ENCODE results near the gene GEMIN7.

GEMIN7 gene

DNA sequence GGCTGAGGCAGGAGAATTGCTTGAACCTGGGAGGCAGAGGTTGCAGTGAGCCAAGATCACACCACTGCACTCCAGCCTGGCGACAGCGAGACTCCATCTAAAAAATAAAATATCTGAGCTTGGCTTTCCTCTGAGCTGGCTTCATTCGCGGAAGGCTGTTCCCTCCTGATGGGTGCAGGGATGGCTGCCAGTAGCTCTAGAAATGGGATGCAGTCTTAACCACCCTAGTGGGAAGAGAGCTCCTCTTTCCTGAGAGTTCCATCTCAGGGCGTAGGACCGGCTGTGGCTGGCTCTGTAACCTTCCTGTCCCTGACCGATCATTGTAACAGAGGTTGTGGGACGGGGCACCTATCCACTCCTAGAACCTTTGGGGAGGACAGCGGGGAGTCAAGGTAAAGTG is 46.3 kb downstream of the GEMIN7 start:
- no peaks in the 10 kb centered on the region for H3K9me3 ChIP-seq (ENCODE audit: low read length)
- H3K4me1 ChIP-seq (ENCODE audit: insufficient read depth, low read length) = no peaks in the 10 kb centered on the region
- no peak overlapping the region for H3K4me3 ChIP-seq (ENCODE audit: low read length)
- no peaks in the 10 kb centered on the region for H3K27me3 ChIP-seq (ENCODE audit: insufficient read depth, low read length)
- H2AFZ ChIP-seq (ENCODE audit: low read depth, low read length) = no peak overlapping the region
- no peaks in the 10 kb centered on the region for H3K36me3 ChIP-seq (ENCODE audit: insufficient read depth, low read length)

DNA sequence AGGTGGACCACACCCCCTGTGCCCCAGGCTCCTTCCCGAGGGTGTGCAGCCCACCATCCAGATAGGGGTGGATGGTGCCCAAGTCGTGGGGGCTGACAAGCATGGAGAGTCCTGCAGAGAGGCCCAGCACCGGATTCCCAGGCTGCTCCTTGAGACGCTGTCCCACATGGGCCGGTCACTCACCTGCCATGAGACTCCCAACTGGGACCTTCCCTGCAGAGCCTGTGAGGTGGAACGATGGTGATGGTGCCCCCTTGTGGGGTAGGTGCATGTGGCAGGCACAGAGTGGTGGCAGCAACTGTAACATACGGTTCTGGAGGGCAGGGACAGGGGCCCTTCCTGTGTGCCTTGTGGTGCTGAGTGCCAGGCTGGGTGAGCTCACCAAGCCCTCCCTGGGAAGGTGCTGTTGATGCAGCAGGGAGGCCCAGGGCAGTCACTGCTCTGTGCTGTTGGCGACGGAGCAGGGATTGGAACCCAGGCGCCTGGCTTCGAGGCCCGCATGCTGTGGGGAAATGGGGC is 47.0 kb downstream of the GEMIN7 start:
- no peak overlapping the region for H2AFZ ChIP-seq (ENCODE audit: low read depth, low read length)
- H3K4me3 ChIP-seq (ENCODE audit: low read length) = no peak overlapping the region
- no peaks in the 10 kb centered on the region for H3K4me1 ChIP-seq (ENCODE audit: insufficient read depth, low read length)
- no peaks in the 10 kb centered on the region for H3K9me3 ChIP-seq (ENCODE audit: low read length)
- no peaks in the 10 kb centered on the region for H3K27me3 ChIP-seq (ENCODE audit: insufficient read depth, low read length)
- H3K36me3 ChIP-seq (ENCODE audit: insufficient read depth, low read length) = no peaks in the 10 kb centered on the region

DNA sequence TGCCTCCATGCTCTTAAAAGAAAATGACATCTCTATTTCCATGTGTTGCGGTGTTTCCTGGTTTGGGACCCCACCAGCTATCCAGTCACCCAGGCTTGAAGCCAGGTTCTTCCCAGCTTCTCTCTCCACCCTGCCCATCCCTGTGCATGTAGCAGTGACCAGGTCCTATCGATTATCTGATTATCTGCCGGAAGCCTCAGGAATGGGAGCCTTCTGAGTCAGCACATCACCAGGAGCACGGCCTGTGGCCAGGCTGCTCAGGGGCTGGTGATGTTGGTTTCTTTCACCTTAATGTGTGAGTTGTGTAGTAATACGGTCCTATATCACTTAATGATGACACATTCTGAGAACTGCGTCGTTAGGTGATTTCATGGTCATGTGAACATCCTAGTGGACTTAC is 47.6 kb downstream of the GEMIN7 start:
- H3K4me1 ChIP-seq (ENCODE audit: insufficient read depth, low read length) = no peaks in the 10 kb centered on the region

DNA sequence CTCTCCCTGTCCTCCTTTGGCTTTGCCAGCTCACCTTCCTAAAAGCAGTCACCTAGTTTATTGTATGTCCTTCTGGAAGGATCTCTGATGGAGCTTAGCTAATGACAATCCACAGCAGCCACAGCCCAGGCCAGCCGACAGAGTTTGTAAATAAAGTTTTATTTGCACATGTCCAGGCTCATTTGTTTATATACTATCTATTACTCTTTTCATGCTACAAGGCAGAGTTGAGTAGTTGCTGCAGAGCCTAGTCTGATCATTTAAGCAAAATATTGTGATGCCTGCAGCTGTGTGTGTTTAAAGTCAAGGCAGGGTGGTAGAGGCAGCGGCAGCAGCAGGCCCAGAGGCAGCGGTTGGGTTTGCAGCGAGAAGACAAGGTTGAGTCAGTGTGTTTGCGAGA is 49.1 kb downstream of the GEMIN7 start:
- Histone ChIP-seq H3K27me3 (ENCODE audit: insufficient read depth, low read length) (no peaks in the 10 kb centered on the region), H3K36me3 (ENCODE audit: insufficient read depth, low read length) (no peaks in the 10 kb centered on the region), H3K4me1 (ENCODE audit: insufficient read depth, low read length) (no peaks in the 10 kb centered on the region), H3K4me3 (ENCODE audit: low read length) (no peak overlapping the region), H2AFZ (ENCODE audit: low read depth, low read length) (no peak overlapping the region), H3K9me3 (ENCODE audit: low read length) (no peaks in the 10 kb centered on the region)

More for the DNA sequence above, 47.6 kb downstream of the GEMIN7 start:
- Histone ChIP-seq H3K4me3 (ENCODE audit: low read length) (no peak overlapping the region), H3K9me3 (ENCODE audit: low read length) (no peaks in the 10 kb centered on the region), H2AFZ (ENCODE audit: low read depth, low read length) (no peak overlapping the region), H3K36me3 (ENCODE audit: insufficient read depth, low read length) (no peaks in the 10 kb centered on the region), H3K27me3 (ENCODE audit: insufficient read depth, low read length) (no peaks in the 10 kb centered on the region)

DNA sequence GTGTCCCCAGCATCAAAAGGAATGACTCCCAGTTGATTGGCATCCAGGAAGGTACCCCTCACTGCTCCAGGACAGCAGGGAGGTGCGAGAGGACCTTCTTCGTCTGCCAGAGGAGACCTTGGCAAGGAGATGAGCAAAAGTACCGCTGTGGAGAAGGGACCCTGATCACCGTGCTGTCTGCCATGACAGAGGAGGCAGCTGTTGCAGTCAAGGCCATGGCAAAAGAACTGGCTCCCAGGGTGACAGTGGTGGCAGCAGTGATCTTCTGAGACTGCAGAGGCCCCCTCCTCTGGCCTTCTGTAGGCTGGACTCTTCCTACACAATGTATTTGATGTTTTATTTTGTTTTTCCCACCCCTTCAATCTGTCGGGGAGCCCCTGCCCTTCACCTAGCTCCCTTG is 49.7 kb downstream of the GEMIN7 start:
- no peaks in the 10 kb centered on the region for H3K27me3 ChIP-seq (ENCODE audit: insufficient read depth, low read length)
- no peaks in the 10 kb centered on the region for H3K36me3 ChIP-seq (ENCODE audit: insufficient read depth, low read length)
- H3K4me3 ChIP-seq (ENCODE audit: low read length) = no peak overlapping the region
- H2AFZ ChIP-seq (ENCODE audit: low read depth, low read length) = no peak overlapping the region
- no peaks in the 10 kb centered on the region for H3K9me3 ChIP-seq (ENCODE audit: low read length)
- no peaks in the 10 kb centered on the region for H3K4me1 ChIP-seq (ENCODE audit: insufficient read depth, low read length)

DNA sequence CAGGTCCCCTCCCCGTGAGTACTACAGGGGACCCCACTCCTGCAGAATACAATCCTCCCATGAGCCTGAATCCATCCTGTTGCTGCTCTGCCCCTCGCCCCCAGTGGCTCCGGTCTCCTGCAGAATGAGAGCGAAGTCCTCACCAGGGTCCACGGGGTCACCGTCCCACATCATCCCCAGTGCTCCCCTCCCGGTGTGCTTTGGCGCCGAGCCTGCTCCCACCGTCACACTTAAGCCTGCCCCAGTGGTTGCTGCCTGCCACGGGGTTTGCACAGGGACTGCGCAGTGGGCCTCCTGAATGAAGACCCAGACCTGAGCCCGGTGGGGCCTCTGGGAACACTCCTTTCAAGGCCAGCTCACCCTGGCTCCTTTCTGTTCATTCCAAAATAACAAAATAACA is 51.2 kb downstream of the GEMIN7 start:
- Histone ChIP-seq H3K36me3 (ENCODE audit: insufficient read depth, low read length) (no peaks in the 10 kb centered on the region), H3K4me3 (ENCODE audit: low read length) (no peak overlapping the region), H3K27me3 (ENCODE audit: insufficient read depth, low read length) (no peaks in the 10 kb centered on the region), H2AFZ (ENCODE audit: low read depth, low read length) (no peak overlapping the region), H3K4me1 (ENCODE audit: insufficient read depth, low read length) (no peaks in the 10 kb centered on the region), H3K9me3 (ENCODE audit: low read length) (no peaks in the 10 kb centered on the region)

DNA sequence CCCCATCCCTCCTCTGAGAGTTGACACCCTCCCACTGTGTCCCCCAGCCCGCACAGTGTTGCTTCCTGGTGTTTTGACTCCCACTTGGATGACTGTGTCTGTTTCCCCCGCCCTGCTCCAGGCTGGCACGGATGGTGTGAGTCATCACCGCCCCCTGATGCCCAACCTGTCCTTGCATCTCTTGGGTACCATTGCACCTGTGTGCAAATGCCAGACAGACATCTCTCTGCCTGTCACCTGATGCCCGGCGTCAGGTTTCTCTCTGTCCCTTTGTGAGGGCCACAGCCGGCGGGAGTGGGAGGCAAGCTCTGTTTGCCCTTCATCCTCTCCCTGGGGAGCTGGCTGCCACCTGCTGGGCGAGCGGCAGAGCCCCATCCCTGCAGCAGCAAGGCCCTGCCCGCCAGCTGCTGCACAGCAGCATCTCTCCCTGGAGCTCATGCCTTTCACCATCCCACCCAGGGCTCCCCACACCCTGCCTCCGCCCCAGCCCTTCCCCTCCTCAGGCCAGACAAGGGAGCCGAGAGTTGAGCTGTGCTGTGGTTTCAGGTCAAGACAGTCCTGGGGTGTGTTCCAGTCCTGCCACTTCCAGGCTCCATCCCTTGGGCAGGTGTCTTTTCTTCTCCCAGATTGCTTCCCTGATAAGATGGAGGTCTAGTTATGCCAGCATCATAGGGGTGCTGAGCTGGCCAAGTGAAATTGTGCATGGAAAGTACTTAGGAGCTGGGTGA is 52.0 kb downstream of the GEMIN7 start:
- Histone ChIP-seq H3K4me1 (ENCODE audit: insufficient read depth, low read length) (peaks cover 3% of the 10 kb centered on the region), H3K27me3 (ENCODE audit: insufficient read depth, low read length) (no peaks in the 10 kb centered on the region), H3K36me3 (ENCODE audit: insufficient read depth, low read length) (no peaks in the 10 kb centered on the region), H3K4me3 (ENCODE audit: low read length) (no peak overlapping the region), H3K9me3 (ENCODE audit: low read length) (no peaks in the 10 kb centered on the region), H2AFZ (ENCODE audit: low read depth, low read length) (no peak overlapping the region)

DNA sequence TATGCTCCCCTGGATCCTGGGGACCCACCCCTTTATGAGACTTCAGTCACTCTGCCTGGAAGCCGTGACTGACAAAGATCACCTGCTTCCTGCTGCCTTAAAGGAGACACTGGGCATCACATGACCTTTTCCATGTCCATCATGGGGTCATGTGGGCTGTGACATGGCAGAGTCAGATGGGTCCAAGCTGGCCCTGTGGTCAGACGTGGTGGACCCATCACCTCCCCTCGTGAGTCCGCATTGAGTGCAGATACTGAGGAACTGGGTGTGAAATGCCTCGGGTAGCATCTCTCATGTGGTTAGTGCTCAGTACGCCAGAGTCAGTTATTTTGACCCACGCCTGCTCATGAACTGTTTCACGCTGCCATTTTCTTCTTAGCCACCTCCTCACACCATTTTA is 54.6 kb downstream of the GEMIN7 start:
- Histone ChIP-seq H3K9me3 (ENCODE audit: low read length) (no peaks in the 10 kb centered on the region), H3K36me3 (ENCODE audit: insufficient read depth, low read length) (no peaks in the 10 kb centered on the region), H3K4me1 (ENCODE audit: insufficient read depth, low read length) (peaks cover 17% of the 10 kb centered on the region), H3K4me3 (ENCODE audit: low read length) (no peak overlapping the region), H3K27me3 (ENCODE audit: insufficient read depth, low read length) (no peaks in the 10 kb centered on the region), H2AFZ (ENCODE audit: low read depth, low read length) (no peak overlapping the region)

DNA sequence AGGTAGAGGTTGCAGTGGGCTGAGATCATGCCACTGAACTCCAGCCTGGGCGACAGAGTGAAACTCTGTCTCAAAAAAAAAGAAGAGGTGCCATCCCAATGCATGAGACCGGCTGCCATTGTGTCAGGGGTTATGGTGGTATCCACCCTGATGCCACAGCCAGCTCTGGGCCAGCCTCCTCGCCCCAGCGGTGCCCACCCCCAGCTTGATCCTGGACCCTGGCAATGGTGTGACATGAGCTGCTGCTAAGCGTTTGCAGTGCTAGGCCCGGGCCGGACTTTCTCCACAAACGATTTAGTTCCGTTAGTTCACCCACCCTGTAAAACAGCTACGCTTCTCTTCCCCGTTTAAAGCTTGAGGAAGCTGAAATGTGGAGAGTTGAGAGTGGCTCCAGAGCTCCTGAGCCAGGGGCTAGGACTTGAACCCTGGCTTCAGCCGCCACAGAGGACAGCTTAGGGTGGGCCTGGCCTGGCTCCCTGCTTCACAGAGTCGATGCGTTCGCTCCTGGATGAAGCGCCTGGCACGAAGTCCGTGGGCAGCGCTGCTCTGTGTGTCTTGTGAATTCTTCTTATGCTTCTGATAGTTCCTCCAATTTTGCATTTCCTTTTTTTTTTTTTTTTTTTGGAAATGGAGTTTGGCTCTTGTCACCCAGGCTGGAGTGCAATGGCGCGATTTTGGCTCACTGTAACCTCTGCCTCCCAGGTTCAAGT is 56.3 kb downstream of the GEMIN7 start:
- H3K9me3 ChIP-seq (ENCODE audit: low read length) = no peaks in the 10 kb centered on the region
- no peaks in the 10 kb centered on the region for H3K36me3 ChIP-seq (ENCODE audit: insufficient read depth, low read length)
- no peak overlapping the region for H2AFZ ChIP-seq (ENCODE audit: low read depth, low read length)
- H3K27me3 ChIP-seq (ENCODE audit: insufficient read depth, low read length) = no peaks in the 10 kb centered on the region
- H3K4me1 ChIP-seq (ENCODE audit: insufficient read depth, low read length) = peaks cover 17% of the 10 kb centered on the region
- H3K4me3 ChIP-seq (ENCODE audit: low read length) = no peak overlapping the region

DNA sequence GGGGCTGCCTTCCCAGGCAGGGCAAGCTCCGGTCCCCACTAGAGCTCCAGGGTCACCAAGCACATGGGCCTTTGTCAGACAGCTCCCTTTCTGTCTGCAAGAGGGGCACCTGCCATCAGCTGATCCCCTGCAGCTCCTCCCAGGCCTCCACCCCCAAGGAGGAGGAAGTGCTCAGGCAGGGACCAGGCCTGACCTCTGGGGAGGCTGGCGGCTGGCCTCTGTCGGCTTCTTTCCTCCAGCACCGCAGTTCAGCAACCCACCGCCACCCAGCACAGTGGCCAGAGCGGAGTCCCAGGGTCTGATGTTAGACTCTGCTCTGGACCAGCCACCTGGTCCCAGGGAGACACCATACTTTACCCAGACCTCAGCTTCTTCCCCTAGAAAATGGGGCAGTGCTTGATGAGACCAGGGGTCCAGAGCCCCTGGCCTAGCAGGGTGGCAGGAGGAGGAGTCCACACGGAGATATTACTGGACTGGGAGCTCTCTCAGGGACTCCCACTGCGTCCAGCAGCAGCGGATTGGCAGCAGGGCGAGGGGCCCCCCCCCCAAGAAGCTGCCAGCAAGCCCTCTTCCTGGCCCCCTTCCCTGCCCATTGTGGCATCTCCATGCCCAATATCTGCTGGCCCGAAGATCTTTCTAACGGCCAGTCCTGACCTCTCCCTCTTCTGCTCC is 57.6 kb downstream of the GEMIN7 start:
- Histone ChIP-seq H3K4me3 (ENCODE audit: low read length) (no peak overlapping the region), H2AFZ (ENCODE audit: low read depth, low read length) (no peak overlapping the region), H3K36me3 (ENCODE audit: insufficient read depth, low read length) (peaks cover 10% of the 10 kb centered on the region), H3K9me3 (ENCODE audit: low read length) (no peaks in the 10 kb centered on the region), H3K27me3 (ENCODE audit: insufficient read depth, low read length) (no peaks in the 10 kb centered on the region), H3K4me1 (ENCODE audit: insufficient read depth, low read length) (peaks cover 17% of the 10 kb centered on the region)

DNA sequence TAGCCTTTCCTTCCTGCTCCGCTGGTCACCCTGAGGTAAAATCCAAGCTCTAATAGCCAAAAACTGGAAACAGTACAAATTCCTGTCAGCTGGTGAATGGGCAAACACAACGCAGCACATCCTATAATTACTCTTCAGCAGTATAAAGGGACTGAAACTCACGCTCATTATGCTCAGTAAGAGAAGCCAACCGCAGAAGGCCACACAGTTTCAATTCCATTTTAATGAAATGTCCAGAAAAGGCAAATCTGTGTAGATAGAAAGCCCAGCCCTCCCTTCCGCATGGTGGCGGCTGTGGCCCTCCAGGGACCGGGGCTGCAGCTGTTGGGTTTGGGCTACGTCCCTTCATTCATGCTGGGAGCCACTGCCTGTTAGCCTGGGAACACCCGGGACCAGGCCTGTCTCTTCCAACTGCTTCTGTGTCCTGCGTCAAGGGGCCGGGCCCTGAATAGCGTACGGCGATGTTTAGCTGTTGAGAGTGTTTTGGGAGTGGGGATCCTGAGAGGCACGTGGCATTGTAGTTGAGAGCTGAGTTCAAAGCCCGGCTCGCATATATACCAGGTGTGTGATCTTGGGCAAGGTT is 58.2 kb downstream of the GEMIN7 start:
- Histone ChIP-seq H3K4me3 (ENCODE audit: low read length) (no peak overlapping the region), H2AFZ (ENCODE audit: low read depth, low read length) (no peak overlapping the region)

DNA sequence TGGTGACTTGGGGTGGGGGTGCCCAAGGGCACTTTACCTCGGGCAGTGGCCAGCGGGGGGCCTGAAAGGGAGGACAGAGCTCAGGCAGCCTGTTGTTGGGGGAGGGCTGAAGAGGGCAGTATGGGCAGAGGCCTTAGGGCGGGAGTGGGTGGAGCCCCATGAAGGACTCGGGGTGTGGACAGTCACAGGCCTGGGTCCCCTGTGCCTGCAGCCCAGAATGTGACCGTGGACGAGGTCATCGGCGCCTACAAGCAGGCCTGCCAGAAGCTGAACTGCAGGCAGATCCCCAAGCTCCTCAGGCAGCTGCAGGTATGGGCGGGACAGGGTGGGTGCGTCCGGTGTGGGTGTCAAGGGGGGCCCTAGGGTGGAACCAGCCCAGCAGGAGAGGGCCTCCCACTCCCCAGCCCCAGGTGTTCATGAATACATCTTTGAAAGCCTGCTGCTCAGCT is 59.3 kb downstream of the GEMIN7 start:
- H3K36me3 ChIP-seq (ENCODE audit: insufficient read depth, low read length) = peaks cover 27% of the 10 kb centered on the region

More for the DNA sequence above, 58.2 kb downstream of the GEMIN7 start:
- Histone ChIP-seq H3K4me1 (ENCODE audit: insufficient read depth, low read length) (peaks cover 17% of the 10 kb centered on the region), H3K27me3 (ENCODE audit: insufficient read depth, low read length) (no peaks in the 10 kb centered on the region), H3K36me3 (ENCODE audit: insufficient read depth, low read length) (peaks cover 16% of the 10 kb centered on the region), H3K9me3 (ENCODE audit: low read length) (no peaks in the 10 kb centered on the region)

More for the DNA sequence above, 59.3 kb downstream of the GEMIN7 start:
- H3K9me3 ChIP-seq (ENCODE audit: low read length) = no peaks in the 10 kb centered on the region
- H3K4me3 ChIP-seq (ENCODE audit: low read length) = no peak overlapping the region
- H3K27me3 ChIP-seq (ENCODE audit: insufficient read depth, low read length) = no peaks in the 10 kb centered on the region
- peaks cover 17% of the 10 kb centered on the region for H3K4me1 ChIP-seq (ENCODE audit: insufficient read depth, low read length)
- no peak overlapping the region for H2AFZ ChIP-seq (ENCODE audit: low read depth, low read length)

All from neuron (in vitro differentiated cells).